Heart right ventricle (tissue), 16 donors: ENCODE results near the gene KCNJ5. TPM values are rescaled to one million over a fixed set of nuclear protein-coding genes. Genes with fewer than 3 reads are reported as not detected.

Experiments
- ATAC-seq, 8 donors: fragments of 200-7000 bp; cut with Tn5 transposase; one replicate each; pipeline ENCODE4 v1.9.1; 2020; ENCODE audit warnings: mild to moderate bottlenecking in 8 of 8, moderate library complexity in 8 of 8, moderate number of reproducible peaks in 1 of 8
- DNase-seq, 2 donors: peaks; one replicate each; pipeline ENCODE4 v3.0.0-alpha.2; 2020
- H3K27ac ChIP-seq, 10 donors: fragments of 200-600 bp; sonication (generic) in 2 of 10; one replicate each; pipeline versions ENCODE4 v1.5.0 to v1.8.0; 2020 to 2022; ENCODE audit warnings: mild to moderate bottlenecking in 3 of 10
- H3K27me3 ChIP-seq, 7 donors: fragments of 200-600 bp; one replicate each; pipeline ENCODE4 v1.8.0; 2021 to 2022; ENCODE audit warnings: mild to moderate bottlenecking in 2 of 7
- H3K36me3 ChIP-seq, 9 donors: fragments of 200-600 bp; sonication (generic) in 1 of 9; one replicate each; pipeline versions ENCODE4 v1.5.0 to v1.8.0; 2020 to 2022; ENCODE audit warnings: mild to moderate bottlenecking in 2 of 9
- H3K4me1 ChIP-seq, 9 donors: fragments of 200-600 bp; sonication (generic) in 1 of 9; one replicate each; pipeline versions ENCODE4 v1.5.0 to v1.8.0; 2020 to 2022; ENCODE audit warnings: mild to moderate bottlenecking in 4 of 9
- H3K4me3 ChIP-seq, 10 donors: fragments of 200-600 bp; sonication (generic) in 2 of 10; one replicate each; pipeline versions ENCODE4 v1.5.0 to v1.8.0; 2020 to 2022; ENCODE audit warnings: mild to moderate bottlenecking in 7 of 10, moderate library complexity in 2 of 10
- H3K9me3 ChIP-seq, 11 donors: fragments of 200-600 bp in 10 of 11; sonication (generic) in 2 of 11; one replicate each; pipeline versions ENCODE4 v1.5.0 to v1.8.0; 2013 to 2022; ENCODE audit warnings: mild to moderate bottlenecking in 2 of 11, control low read depth in 1 of 11, moderate library complexity in 1 of 11
- CTCF ChIP-seq, 9 donors: fragments of 200-600 bp; sonication (generic) in 2 of 9; IDR thresholded peaks; one replicate each; pipeline versions ENCODE4 v1.5.0 to v1.8.0; 2021 to 2022; ENCODE audit warnings: antibody characterized with exemption in 9 of 9, mild to moderate bottlenecking in 5 of 9, moderate library complexity in 1 of 9
- WGBS, 2 donors: extraction: QIAGEN DNeasy Blood & Tissue Kit; methylation state at CpG; one replicate each; pipeline ENCODE4 v1.1.7; 2013; ENCODE audit warnings: inconsistent platforms in 1 of 2; 5-methylcytosine and 5-hydroxymethylcytosine counted together
- intact Hi-C, 10 donors: fragments of 100-400 bp; cut with DNase I; formaldehyde crosslinking; loops; one replicate each; pipeline versions ENCODE4 v1.11.1 to v1.14.2; 2022
- polyA plus RNA-seq, 2 donors: library from polyadenylated mRNA; stranded (reverse); fragments of 200-250 nt; gene quantifications; one replicate each; pipeline ENCODE4 v1.2.3, GENCODE V29; 2013
- total RNA-seq, 10 donors: library from RNA; stranded (reverse); fragmentation: NEBNext Ultra II Directional in 3 of 10; extraction: Animal tissue kit (Norgen Biotek cat#: 25700) in 3 of 10; gene quantifications; one replicate each; pipeline versions ENCODE4 v1.2.1 to v1.2.4, GENCODE V29; 2021 to 2023
- donor health status: Arrhythmogenic right ventricular cardiomyopathy.
- donor health status: ischemic (EF 13 %, LVEDD 7.1; RV severe dilation, severe dysfunction).
- donor health status: healthy with polysubstance abuse.
- donor health status: DM: no; HTN: yes; CAD: no.
- donor health status: DM: no; HTN: no; CAD: no.
- donor health status: ischemic (EF 25% LVEDD 6.9; RV normal size, moderate dysfunction).
- donor health status: ischemic (EF 25% LVEDD 5.7; RV mildly dilated, moderate dysfunction).
- donor health status: healthy.
- donor health status: DM: yes; HTN: yes; CAD: no.
- donor health status: Ischemic cardiomyopathy.
- donor health status: ischemic (EF 35%, LVEDD 5.7; RV mildly dilated, moderate dysfunction).
- donor health status: nonischemic (EF 11% LVEDD 7.7; RV severe dilation, severe dysfunction).
- donor health status: DM: yes; HTN: yes; CAD: no.
- donor health status: PGD.
- donor health status: ischemic (EF 29% LVEDD 5.4; RV normal size, mild dysfunction).
- donor health status: nonischemic (EF 23%, LVEDD 6.1; RV moderate dilation, normal function).

Gene KCNJ5
- total and polyA plus RNA-seq, 12 donors, result 1.2 to 32.1 (median 8.1) TPM

GRCh38 chr11:128871168-128871610 lies 20.0 kb upstream of the KCNJ5 start:
- ATAC-seq (no peak), DNase-seq (no peak)
- no peak for TF ChIP-seq CTCF (IDR thresholded peaks at IDR 0.05)
- H3K4me3 ChIP-seq, result no peak overlapping the region
- no peaks in the 10 kb centered on the region for H3K9me3 ChIP-seq
- WGBS, 2 donors, result 80 to 82% methylated on average over 6 of the region's 6 CpGs
- no peaks in the 10 kb centered on the region for H3K4me1 ChIP-seq
- no peaks in the 10 kb centered on the region for H3K27me3 ChIP-seq
- no peaks in the 10 kb centered on the region for H3K36me3 ChIP-seq
- intact Hi-C loops, result no loop called here
- no peak overlapping the region for H3K27ac ChIP-seq

GRCh38 chr11:128872094-128872493 lies 19.1 kb upstream of the KCNJ5 start:
- H3K36me3 ChIP-seq, result no peaks in the 10 kb centered on the region
- intact Hi-C loops, result no loop called here
- no peaks in the 10 kb centered on the region for H3K9me3 ChIP-seq
- H3K27me3 ChIP-seq, result peaks cover 0 to 5% (median 0%) of the 10 kb centered on the region in 7 donors
- ATAC-seq (no peak), DNase-seq (no peak)
- 79 to 88% methylated on average over 6 of the region's 6 CpGs for WGBS, 2 donors
- H3K4me3 ChIP-seq, result no peak overlapping the region
- no peak for TF ChIP-seq CTCF (IDR thresholded peaks at IDR 0.05)
- H3K4me1 ChIP-seq, result no peaks in the 10 kb centered on the region
- H3K27ac ChIP-seq, result no peak overlapping the region

GRCh38 chr11:128872594-128872993 lies 18.6 kb upstream of the KCNJ5 start:
- H3K4me3 ChIP-seq, result no peak overlapping the region
- H3K27me3 ChIP-seq, result peaks cover 0 to 5% (median 0%) of the 10 kb centered on the region in 7 donors
- ATAC-seq, result no peak
- no peaks in the 10 kb centered on the region for H3K4me1 ChIP-seq
- no peaks in the 10 kb centered on the region for H3K9me3 ChIP-seq
- WGBS, 2 donors, result 85% methylated on average over 3 of the region's 3 CpGs
- intact Hi-C loops, result no loop called here
- no peaks in the 10 kb centered on the region for H3K36me3 ChIP-seq
- no peak for DNase-seq
- TF ChIP-seq CTCF (IDR thresholded peaks at IDR 0.05), result no peak
- H3K27ac ChIP-seq, result no peak overlapping the region

- intact Hi-C loops, result no loop called here
These were observed 16.7 kb upstream of the KCNJ5 start for GRCh38 chr11:128874427-128874826.

More at GRCh38 chr11:128874427-128874826, 16.7 kb upstream of the KCNJ5 start:
- TF ChIP-seq CTCF (IDR thresholded peaks at IDR 0.05), result no peak
- ATAC-seq (no peak), DNase-seq (no peak)
- Histone ChIP-seq H3K27ac (no peak overlapping the region), H3K4me1 (no peaks in the 10 kb centered on the region), H3K4me3 (no peak overlapping the region), H3K36me3 (no peaks in the 10 kb centered on the region), H3K9me3 (no peaks in the 10 kb centered on the region), H3K27me3 (peaks cover 0 to 6% (median 2%) of the 10 kb centered on the region in 7 donors)
- 60 to 65% methylated on average over 3 of the region's 3 CpGs for WGBS, 2 donors
